ENCODE measurements around the gene NFX1. TPM values are rescaled to one million over a fixed set of nuclear protein-coding genes. Genes with fewer than 3 reads are reported as not detected.

NFX1 gene
- total RNA-seq, 1 experiment from 2014 or later: 32.6 TPM

DNA sequence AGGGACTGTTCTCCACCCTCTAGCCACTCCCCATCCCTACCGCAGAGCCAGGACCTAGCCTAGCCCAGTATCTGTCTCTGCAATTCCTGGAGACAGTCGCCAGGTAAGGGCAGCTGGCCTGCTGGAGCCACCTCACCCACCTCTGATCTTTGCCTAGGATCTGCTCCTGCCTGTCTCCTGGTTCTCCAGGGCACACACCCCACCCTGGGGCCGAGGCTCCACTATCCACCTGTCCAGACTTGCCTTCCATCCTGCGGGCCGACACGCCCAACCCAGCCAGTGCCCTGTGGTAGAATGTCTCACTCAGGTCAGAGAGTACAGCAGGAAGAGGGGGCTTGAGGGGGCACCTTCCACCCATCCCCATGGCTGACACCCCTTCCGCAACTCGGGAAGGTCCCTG is 127.8 kb downstream of the NFX1 start:
- ChIA-PET CTCF (no interaction called here), POLR2A (no interaction called here)
- DNase-seq: peak in 1 of 2 experiments; percentile 54
- Histone ChIP-seq H3K27me3 (replicated peaks; ENCODE audit: control insufficient read depth, insufficient read depth, low read length) (no peaks in the 10 kb centered on the region), H3K36me3 (ENCODE audit: control insufficient read depth, insufficient read depth, low read length) (no peaks in the 10 kb centered on the region; the same call in 1 of the 2 replicates), H3K4me3 (ENCODE audit: low read depth, low read length) (no peak overlapping the region), H3K9me3 (no peaks in the 10 kb centered on the region), H3K4me1 (peaks cover 44% of the 10 kb centered on the region)
- peaks cover 51% of the 10 kb centered on the region for H3K4me1 Mint-ChIP-seq (ENCODE audit: low read depth, unreplicated experiment)
- H3K36me3 Mint-ChIP-seq (ENCODE audit: insufficient read depth, unreplicated experiment): peaks cover 5% of the 10 kb centered on the region
- no peaks in the 10 kb centered on the region for H3K9me3 Mint-ChIP-seq (ENCODE audit: unreplicated experiment)
- no TSS peak for BruUV-seq (replicated peaks)
- no peaks in the 10 kb centered on the region for H3K27me3 Mint-ChIP-seq (ENCODE audit: insufficient read depth, unreplicated experiment)
- TF ChIP-seq, protein P1, sequence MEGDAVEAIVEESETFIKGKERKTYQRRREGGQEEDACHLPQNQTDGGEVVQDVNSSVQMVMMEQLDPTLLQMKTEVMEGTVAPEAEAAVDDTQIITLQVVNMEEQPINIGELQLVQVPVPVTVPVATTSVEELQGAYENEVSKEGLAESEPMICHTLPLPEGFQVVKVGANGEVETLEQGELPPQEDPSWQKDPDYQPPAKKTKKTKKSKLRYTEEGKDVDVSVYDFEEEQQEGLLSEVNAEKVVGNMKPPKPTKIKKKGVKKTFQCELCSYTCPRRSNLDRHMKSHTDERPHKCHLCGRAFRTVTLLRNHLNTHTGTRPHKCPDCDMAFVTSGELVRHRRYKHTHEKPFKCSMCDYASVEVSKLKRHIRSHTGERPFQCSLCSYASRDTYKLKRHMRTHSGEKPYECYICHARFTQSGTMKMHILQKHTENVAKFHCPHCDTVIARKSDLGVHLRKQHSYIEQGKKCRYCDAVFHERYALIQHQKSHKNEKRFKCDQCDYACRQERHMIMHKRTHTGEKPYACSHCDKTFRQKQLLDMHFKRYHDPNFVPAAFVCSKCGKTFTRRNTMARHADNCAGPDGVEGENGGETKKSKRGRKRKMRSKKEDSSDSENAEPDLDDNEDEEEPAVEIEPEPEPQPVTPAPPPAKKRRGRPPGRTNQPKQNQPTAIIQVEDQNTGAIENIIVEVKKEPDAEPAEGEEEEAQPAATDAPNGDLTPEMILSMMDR (IDR thresholded peaks at IDR 0.05; ENCODE audit: insufficient read depth in 1 of 2, low read depth in 1 of 2, low read length in 1 of 2, severe bottlenecking in 1 of 2, unreplicated experiment in 1 of 2): no peak
- no peak overlapping the region for H3K4me3 Mint-ChIP-seq (ENCODE audit: unreplicated experiment)
- intact Hi-C loops (cut with micrococcal nuclease; ENCODE audit: unreplicated experiment): no loop called here
- H3K27ac Mint-ChIP-seq (ENCODE audit: unreplicated experiment): no peak overlapping the region

DNA sequence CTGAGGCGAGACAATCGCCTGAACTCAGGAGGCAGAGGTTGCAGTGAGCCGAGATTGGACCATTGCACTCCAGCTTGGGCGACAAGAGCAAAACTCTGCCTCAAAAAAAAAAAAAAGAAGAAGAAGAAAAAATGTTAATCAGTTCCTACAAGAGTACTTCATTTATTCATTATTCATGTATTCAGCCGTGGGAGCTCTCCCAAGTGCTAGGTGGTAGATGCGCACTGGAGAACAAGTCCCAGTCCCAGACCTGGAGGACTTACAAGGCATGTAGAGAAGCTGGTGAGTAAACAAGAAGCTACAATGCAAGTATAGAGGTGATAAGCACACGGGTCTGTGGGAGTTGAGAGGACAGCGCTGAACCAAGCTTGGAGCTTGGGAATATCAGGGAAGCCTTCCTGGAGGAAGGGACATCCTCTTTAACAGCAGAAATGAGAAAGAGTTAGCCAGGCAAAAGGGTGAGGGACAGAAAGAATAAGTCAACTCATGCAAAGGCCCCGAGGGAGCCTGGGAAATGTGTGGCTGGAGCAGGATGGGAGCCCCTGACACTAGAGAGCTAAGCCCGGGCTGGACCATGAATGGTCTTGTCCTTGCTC is 129.5 kb downstream of the NFX1 start:
- Mint-ChIP-seq H3K27ac (ENCODE audit: unreplicated experiment) (peak overlapping the region; percentile 2), H3K4me1 (ENCODE audit: low read depth, unreplicated experiment) (peaks cover 43% of the 10 kb centered on the region), H3K4me3 (ENCODE audit: unreplicated experiment) (no peak overlapping the region), H3K36me3 (ENCODE audit: insufficient read depth, unreplicated experiment) (peaks cover 5% of the 10 kb centered on the region), H3K27me3 (ENCODE audit: insufficient read depth, unreplicated experiment) (no peaks in the 10 kb centered on the region), H3K9me3 (ENCODE audit: unreplicated experiment) (no peaks in the 10 kb centered on the region)
- CTCF ChIA-PET: interaction anchor here (0.7 to 0.9 kb wide), 2 partner anchors 27 to 47 kb away, joined by 3 to 9 read pairs; partner anchors contain the start of gene AQP3
- no peaks in the 10 kb centered on the region; the same call in 1 of the 2 replicates for H3K36me3 ChIP-seq (ENCODE audit: control insufficient read depth, insufficient read depth, low read length)
- DNase-seq: no peak
- peaks cover 34% of the 10 kb centered on the region for H3K4me1 ChIP-seq
- H3K9me3 ChIP-seq: no peaks in the 10 kb centered on the region
- TF ChIP-seq, protein P1 (IDR thresholded peaks at IDR 0.05; ENCODE audit: insufficient read depth in 1 of 2, low read depth in 1 of 2, low read length in 1 of 2, severe bottlenecking in 1 of 2, unreplicated experiment in 1 of 2): no peak
- POLR2A ChIA-PET: interaction anchor here (0.6 kb wide), 1 partner anchor 54 kb away, joined by 3 read pairs; the partner anchor contains the start of gene NOL6
- intact Hi-C loops (cut with micrococcal nuclease; ENCODE audit: unreplicated experiment): no loop called here
- no TSS peak for BruUV-seq (replicated peaks)
- no peak overlapping the region for H3K4me3 ChIP-seq (ENCODE audit: low read depth, low read length)
- no peaks in the 10 kb centered on the region for H3K27me3 ChIP-seq (replicated peaks; ENCODE audit: control insufficient read depth, insufficient read depth, low read length)

Other genes starting within 250 kb of the NFX1 start
- 23.6 TPM in 2 replicates for gene SMU1, start 213.8 kb upstream of the NFX1 start, total RNA-seq (2022)
- 104 and 121 TPM in 2 replicates for gene B4GALT1, start 123.2 kb upstream of the NFX1 start, total RNA-seq (2022)
- gene SPINK4, start 50.3 kb upstream of the NFX1 start, total RNA-seq (2022): 0.97 and 2.1 TPM in 2 replicates
- gene BAG1, start 25.8 kb upstream of the NFX1 start, total RNA-seq (2022): 51.2 and 62.1 TPM in 2 replicates
- gene CHMP5, start 25.5 kb upstream of the NFX1 start, total RNA-seq (2022): 52.5 and 58.3 TPM in 2 replicates
- gene AQP7, start 112.1 kb downstream of the NFX1 start, total RNA-seq (2022): 2.2 and 2.4 TPM in 2 replicates
- 24.1 and 24.8 TPM in 2 replicates for gene AQP3, start 157.1 kb downstream of the NFX1 start, total RNA-seq (2022)
- gene NOL6, start 183.4 kb downstream of the NFX1 start, total RNA-seq (2022): 47.2 and 52.1 TPM in 2 replicates
- 2.2 and 3.9 TPM in 2 replicates for gene ANKRD18B, start 233.7 kb downstream of the NFX1 start, total RNA-seq (2022)